SIG-M5 treated with dmso at 0.1 percent for 504 hours (cell line): Measurements from ENCODE around the gene CLDN7.
A peak's percentile ranks its signal among the peaks of the same experiment; 100 is the strongest.

Experiments used
- DNase-seq: peaks from one replicate; lab custom pipeline; 2025; ENCODE audit not compliant: unreplicated experiment; lab: John Stamatoyannopoulos, UW

CLDN7 gene, protein sequence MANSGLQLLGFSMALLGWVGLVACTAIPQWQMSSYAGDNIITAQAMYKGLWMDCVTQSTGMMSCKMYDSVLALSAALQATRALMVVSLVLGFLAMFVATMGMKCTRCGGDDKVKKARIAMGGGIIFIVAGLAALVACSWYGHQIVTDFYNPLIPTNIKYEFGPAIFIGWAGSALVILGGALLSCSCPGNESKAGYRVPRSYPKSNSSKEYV

DNA sequence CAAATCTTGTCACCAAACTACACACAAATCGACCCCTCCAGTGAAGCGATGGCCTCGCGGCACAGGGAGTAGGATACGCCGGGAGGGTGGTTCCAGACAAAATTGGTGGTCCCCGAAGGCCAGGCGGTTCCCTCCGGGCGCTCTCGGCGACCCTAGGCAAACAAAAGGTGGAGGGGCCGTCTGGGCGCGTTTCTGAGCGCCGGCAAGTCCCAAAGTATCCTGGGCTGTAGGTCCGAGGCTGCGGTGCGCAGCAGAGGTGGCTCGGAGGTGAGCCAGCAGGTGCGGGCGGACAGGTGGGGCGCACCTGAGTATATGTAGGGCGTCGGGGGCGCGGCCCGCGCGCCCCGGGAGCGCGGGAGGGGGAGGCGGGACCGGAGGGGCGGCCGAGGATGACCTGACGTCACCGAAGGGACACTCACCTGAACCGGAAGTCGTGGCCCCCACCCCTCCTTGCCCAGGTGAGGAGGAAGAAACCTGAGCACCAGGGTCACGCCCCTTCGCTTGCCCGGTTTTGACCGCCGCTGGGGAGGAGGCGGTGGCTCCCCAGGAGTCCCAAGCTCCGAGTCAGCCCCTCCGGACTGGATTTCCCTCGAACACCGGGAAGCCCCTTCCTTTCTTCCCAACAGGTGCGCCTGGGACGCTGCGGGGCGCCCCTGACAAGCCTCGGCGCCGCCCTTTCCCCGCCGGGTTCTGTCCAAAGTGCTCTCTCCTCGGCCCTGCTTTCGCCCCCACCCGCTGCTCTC is at the start of gene CLDN7:
Gene CLDN7 (minus strand): TSS at position 287 of the 743 bp plus-strand sequence. CDS start 435 bp downstream, outside the sequence.
- peak; percentile 44 for DNase-seq

DNA sequence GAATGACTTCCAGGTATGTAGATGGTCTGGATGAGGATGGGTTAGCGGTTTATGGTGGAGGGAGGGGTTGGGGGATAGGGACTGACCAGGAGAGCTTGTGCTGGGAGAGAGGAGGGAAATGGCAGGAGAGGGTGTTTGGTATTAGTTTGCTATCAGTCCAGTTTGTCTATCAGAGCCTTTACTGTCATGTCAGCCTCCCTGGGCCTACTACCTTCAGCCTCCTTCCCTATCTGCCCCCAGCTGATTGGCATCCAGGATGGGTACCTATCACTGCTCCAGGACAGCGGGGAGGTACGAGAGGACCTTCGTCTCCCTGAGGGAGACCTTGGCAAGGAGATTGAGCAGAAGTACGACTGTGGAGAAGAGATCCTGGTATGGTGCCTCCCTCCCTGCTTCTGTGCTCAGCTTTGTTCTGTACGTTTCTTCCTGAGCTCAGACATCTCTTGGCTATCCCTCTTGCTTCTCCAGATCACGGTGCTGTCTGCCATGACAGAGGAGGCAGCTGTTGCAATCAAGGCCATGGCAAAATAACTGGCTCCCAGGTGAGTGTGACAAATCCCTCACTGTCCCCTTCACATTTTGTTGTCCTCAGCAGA is 48.9 kb upstream of the CLDN7 start:
- no peak for DNase-seq

DNA sequence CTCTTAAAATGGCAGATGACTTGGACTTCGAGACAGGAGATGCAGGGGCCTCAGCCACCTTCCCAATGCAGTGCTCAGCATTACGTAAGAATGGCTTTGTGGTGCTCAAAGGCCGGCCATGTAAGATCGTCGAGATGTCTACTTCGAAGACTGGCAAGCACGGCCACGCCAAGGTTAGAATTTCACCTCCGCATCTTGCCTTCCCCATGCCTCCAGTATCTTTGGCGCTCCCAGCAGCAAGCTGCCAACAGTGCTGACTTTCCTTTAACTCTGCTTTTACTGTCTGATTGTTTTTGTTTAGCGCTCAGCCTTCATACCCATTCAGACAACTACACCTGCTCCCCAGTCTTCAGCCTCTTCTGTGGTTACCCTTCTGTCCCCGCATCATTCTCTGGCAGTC is 47.4 kb upstream of the CLDN7 start:
- DNase-seq = no peak

DNA sequence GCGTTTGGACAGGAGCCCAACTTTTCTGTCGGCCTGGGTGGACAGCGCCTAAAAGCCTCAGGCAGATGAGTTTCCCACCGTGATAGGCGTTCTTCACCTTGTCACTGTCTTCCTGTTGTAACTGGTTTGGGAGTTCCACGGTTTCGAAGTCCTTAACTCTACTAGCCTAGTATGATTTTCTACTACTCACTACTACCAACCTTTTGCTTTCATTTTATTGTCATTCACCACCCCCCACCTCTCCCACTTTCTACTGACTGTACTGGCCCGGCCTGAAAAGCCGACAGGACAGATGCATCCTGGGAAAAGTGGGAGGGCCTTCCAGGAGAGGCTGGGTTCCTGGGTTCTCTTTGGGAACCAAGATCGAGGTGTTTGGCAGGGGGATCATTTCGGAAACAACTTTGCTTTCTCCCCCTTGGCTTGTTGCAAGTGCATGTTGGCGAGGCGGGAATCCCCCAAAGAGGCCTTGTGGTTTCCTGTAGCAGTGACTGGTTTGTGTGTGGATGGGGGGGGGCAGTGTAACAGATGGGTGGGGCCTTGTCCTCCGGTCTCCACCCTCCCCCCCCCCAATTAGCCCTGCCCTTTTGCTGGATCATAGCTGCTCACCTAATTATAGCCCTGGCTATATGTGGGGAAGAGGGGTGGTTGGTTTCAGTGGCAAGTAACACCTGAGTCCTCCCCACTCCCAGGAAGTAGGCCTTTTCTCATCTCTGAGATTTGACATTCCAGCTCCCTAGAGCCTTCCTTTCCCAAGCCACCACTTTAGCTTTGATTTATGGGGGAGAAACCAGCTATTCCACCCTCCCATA is 46.6 kb upstream of the CLDN7 start:
- DNase-seq = peak; percentile 83

DNA sequence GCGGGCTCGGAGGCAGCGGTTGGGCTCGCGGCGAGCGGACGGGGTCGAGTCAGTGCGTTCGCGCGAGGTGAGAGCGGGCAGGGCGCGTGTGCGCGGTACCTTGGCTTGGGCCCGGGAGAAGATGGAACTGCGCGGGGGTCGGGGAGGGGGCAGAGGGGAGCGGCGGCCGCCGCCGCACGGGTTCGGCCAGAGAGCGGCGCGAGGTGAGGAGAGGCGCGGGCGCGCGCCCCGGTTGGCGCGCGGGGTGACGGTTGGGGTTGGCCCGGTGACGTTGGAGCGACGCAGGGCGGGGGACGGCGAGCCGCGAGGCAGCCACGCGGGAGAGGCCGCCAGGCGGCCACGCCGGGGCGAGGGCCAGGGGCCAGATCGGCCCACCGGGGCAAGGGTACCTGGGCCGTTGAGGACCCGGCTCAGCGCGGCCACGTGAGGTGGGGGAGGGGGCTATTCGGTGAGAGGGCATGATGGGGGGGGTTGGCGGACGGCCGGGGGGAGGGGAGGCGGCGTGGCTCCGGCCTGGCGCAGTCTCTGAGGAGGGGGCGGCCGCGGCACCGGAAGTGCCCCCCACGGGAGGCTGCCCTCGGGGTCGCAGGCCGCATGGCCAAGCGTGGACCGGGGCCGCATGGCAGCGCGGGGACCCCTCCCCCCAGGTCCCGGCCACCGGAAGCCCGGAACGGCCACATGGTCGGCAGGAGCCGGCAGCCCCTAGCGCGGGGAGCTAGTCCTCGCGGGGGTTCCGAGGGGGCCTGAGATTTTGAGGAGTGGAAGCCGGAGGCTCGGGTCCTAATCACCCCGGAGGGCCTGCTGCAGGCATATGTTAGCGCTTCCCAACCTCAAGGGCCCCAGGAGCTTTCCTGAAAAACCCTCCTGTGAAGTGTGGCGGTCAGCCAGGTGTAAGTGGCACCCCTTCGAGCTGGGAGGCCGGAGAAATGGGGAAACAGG is 45.7 kb upstream of the CLDN7 start:
- DNase-seq = peak; percentile 29

DNA sequence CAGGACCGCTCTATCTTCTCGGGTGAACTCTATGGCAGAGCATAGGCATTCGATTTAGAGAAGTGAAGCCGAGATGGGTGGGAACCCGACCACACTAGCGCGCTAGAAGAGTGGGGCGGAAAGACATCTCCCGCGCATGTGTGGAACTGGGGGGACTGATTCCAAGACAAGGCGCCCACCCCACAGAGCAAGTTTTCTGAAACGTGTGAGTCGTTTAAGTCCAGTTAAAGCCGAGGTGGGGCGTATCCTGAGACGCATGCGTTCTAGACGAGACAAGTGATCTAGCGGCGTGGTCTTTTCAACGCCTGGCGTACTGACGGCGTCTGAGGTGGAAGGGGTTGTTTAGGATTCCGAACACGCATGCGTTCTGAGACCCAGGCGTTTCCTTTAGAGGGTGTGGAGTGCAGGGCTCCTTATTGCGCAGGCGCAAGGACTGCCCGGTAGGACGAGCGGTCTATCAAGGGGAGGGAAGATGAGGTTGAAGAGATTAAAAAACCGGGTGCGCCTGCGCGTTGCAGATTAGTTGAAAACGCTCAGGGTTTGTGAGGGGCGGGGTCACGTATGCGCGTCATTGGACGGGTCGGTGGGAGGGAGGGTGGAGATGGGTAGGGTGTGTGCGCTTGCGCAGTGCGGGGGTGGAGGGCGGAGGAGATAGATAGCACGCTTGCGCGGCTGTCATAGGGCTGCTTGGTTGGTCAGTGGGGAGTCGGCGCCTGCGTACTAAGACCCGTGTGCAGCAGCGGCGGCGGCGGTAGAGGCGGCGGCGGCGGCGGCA is 44.8 kb upstream of the CLDN7 start, which contains the start of gene EIF5A:
Gene EIF5A (plus strand): TSS at position 718 of the 775 bp plus-strand sequence. CDS start 2,008 bp downstream, outside the sequence.
- DNase-seq = peak; percentile 99

DNA sequence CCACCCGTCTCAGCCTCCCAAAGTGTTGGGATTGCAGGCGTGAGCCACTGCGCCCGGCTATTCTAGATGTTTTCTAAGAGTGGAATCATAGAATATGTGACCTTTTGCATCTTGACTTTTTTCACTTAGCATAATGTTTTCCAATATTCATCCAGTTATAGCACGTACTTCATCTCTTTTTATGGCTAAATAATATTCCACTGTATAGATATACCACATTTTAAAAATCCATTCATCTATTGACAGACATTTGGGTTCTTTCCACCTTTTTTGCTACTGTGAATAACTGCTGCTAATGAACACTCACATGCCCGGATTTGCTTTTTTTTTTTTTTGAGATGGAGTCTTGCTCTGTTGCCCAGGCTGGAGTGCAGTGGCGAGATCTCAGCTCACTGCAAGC is 41.9 kb upstream of the CLDN7 start:
- DNase-seq = no peak

DNA sequence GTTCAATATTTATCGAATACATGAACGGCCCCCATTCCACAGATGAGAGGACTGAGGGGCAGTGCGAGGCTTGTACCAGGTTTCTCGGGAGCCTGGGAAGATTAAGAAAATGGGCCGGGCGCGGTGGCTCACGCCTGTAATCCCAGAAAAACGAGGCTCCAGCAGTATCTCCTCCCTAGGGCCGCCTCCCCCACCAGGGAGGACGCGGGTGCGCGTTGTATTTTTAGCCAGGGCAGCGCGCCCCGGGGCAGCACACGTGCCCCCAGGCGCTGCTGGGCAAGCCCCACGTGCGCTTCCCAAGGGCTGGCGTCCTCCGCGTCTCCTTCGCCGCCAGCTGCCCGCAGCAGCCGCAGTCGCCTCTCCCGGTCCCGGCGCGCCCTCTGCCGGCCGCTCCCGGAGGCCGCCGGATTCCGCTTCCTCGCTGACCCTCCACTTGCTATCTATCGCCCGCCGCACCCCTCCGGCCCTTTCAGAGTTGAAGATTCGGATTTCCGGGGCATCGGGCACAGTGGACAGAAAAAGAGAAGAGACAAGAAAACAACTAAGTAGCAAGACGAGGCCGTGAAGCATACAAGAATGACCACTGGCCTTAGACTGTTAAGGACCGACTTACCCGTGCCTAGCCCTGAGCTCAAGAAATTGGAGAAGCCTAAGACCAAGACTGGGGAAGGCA is 34.0 kb upstream of the CLDN7 start:
- peak; percentile 57 for DNase-seq

DNA sequence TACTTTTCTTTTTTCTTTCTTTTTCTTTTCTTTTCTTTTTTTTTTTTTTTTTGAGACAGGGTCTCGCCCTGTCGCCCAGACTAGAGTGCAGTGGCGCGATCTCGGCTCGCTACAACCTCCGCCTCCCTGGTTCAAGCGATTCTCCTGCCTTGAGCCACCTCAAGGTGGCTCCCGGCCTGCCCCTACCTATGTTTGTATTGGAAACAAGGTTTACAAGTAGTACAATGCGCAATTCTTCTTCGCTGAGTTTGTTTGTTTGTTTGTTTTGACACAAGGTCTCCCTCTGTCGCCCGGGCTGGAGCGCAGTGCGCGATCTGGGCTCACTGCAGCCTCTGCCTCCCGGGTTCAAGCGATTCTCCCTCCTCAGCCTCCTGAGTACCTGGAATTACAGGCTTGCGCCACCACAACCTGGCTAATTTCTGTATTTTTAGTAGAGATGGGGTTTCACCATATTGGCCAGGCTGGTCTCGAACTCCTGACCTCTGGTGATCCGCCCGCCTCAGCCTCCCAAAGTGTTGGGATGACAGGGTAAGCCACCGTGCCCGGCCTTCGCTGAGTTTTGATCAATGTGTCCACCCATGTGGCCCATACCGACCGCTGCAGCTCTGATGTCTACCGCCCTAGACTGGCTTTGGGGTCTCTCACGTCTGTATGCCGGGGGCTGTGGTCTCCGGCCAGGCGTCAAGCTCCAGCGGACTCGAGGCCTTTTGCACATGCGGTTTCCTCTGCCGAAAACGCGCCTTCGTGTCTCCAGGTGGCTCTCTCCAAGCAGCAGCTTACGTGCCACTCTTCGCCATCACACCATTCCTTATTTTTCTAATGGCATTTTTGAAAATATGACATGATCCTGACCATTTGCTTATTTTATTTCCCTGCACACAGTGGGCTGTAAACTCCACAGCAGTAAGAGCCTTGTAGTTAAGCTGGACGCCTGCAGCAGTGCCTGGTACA is 33.2 kb upstream of the CLDN7 start:
- DNase-seq = no peak

DNA sequence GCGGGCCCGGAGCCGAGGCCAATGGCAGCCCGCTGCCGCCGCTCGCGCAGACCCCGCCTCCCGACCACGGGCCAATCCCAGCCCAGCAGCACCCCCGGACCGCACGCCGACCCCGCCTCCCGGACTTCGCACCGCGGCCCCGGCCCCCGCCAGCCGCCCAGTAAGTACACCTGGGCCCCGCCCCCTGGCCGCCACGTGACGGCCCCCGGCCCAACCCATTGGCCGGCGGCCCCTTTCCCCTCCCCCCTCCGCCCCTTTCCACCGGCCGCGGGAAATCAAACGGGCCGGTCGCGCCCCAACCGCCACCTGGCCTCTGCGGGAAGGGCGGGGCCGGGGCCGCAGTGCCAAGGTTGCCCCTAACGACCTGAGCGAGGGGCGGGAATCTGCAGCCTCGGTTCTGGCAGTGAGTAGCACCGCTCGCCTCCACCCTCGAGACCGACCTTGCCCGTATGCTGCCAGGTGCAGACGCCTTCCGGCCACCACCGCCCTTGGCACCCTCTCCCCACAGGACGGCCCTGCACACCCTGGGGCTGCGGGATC is 32.4 kb upstream of the CLDN7 start, which contains the start of gene YBX2:
Gene YBX2 (minus strand): TSS at position 26 of the 540 bp plus-strand sequence. CDS start 139 bp downstream, outside the sequence.
- peak; percentile 26 for DNase-seq

DNA sequence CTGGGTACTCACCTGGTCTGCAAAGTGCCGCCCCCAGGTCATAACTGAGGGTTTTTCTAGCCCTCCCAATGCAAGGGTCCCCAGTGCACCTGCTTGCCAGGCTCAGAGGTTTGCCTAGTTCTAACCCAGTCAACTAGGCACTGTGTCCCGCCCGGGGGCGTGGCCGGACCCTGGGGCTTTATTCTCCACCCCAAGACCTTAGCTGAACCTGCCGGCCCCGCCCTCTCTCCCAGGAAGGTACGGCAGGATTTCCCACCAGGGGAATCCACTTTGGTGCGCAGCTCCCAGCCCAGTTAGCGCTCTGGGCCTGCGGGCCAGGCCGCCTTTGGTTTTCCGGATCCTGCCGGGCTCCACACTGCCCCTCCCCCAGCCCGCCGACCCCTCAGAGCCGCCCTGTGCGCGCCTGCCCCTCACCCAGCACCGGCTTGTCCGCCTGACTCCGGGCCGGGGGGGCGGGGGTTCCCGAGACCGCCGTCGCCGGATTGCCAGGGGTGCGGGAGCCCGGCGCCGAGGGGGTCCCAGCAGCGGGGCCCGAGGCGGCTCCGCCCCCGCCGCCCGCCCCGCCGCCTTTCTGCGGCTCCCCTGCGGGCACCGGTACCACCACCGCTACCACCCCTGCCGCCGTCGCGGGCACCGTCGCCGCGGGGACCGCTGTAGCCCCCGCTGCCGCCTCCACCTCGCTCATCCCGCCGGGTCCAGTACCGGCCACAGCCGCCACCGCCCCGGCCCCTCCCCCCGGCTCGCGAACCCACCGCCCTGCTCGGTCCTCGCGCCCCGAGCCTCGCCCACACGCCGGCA is 31.7 kb upstream of the CLDN7 start:
- no peak for DNase-seq

DNA sequence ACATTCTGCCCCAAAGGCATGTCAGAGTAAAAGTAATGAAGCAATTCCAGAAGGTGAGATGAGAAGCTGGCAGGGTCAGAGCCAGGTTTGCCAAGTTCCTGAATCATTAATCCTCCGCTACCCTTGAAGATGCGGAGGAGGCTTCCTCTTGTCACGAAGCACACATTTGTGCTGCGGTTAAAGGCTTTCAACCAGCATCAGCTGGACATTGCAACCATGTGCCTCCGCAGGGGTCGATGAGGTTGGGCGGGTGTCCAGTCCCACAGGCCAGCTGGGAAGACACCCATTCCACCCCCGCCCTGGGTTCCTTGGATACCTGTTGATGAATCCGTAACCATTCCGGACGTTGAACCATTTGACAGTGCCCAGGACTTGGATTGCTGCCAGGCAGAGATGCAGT is 30.9 kb upstream of the CLDN7 start:
- DNase-seq = no peak

DNA sequence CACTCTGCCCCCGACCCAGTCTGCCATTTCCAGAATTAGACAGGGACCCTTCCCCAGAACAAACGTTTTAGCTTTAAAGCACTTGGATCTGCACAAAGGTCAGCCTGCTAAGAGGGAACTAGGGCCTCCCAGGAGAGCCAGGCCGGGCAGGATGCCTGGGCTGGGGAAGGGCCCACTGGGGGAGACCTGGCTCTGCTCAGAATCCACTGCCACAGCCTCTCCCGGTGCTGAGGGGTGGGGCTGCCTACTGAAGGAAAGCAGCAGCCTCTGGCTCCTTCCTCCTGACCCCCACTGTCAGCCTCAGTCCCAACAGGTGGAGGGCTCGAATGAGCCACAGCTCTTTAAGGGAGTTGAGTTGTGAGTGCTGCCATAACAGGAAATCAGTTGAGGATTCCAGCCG is 30.5 kb upstream of the CLDN7 start:
- no peak for DNase-seq

DNA sequence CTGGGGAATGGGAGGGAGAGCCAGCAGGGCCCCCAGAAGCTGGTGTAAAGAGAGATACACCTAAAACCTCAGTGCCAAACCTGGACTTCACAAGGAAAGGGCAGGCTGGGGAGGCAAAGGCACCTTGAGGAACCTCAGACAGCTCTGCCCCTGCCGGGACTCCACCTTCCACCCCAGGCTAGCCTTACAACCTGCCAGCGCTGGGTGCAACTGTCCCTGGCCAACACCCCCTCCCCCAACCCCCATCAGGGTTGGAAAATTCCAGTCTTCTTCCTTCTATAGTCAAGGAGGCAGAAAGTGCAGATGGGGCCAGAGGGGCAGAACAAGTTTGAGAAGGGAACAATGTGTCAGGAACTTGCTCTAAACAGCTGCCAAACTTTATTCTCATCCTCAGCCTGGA is 29.9 kb upstream of the CLDN7 start:
- no peak for DNase-seq

DNA sequence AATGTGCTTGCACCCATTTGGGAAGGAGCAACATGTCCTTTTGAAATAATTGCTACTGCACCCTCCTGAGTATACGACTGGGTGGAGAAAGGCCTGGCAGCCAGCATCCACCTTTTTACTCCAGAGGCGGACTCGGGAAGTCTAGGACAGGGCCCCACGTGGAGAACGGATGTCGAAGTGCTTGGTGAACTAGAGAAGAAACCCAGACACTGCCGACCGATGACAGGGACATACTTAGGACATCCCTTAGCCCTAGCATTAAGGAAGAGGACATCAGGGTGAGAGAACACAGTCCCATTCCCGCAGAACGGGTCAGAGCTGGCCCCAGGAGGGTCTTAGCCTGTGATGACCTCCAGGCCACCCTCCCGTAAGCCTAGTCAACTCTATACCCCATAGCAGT is 28.4 kb upstream of the CLDN7 start:
- DNase-seq = no peak

DNA sequence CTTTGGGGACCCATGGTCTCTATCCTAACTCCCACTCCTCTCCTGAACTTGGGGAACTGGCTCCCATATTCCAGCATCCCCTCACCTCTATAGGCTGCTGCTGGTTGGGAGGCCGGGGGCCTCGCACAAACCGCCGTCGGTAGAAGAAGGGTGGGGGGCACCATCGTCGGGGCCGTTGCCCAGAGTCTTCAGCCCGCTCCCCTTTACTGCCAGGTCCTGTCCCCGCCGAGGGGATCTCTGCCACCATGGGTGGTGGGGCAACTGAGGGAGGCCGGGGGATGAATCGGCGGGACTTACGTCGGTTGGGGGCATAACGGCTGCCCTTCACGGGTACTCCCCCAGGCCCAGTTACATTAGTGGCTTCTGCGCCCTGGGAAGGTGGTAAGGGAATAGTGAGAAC is 27.9 kb upstream of the CLDN7 start:
- no peak for DNase-seq
